Measurements from ENCODE around the gene CXCL14.

- no peak for TF ChIP-seq EZH2 (IDR thresholded peaks at IDR 0.05; ENCODE audit: borderline replicate concordance, low read depth, low read length, poor library complexity, severe bottlenecking)
- peak; percentile 96 for TF ChIP-seq CTCF (conservative IDR thresholded peaks at IDR 0.05; ENCODE audit: low read depth, low read length)
Measured at GRCh38 chr5:135565725-135566421, 12.9 kb downstream of the CXCL14 start.
